Panc1 (cell line): ENCODE results near the gene PTEN.

Experiments
- SIN3A ChIP-seq: IDR thresholded peaks from 2 replicates; pipeline ENCODE4 v1.6.1; 2012; ENCODE audit warnings: low read depth, mild to moderate bottlenecking, low read length, moderate library complexity, borderline replicate concordance; ENCODE audit not compliant: insufficient read depth
- TCF7L2 ChIP-seq: IDR thresholded peaks from 2 replicates; pipeline ENCODE4 v1.6.1; 2011; ENCODE audit warnings: mild to moderate bottlenecking, low read depth, low read length, inconsistent platforms
- TF ChIP-seq, protein P1 (sequence below): fragments of 450-650 bp; IDR thresholded peaks from 2 replicates; pipeline ENCODE4 v1.5.1; 2017; ENCODE audit warnings: mild to moderate bottlenecking

DNA sequence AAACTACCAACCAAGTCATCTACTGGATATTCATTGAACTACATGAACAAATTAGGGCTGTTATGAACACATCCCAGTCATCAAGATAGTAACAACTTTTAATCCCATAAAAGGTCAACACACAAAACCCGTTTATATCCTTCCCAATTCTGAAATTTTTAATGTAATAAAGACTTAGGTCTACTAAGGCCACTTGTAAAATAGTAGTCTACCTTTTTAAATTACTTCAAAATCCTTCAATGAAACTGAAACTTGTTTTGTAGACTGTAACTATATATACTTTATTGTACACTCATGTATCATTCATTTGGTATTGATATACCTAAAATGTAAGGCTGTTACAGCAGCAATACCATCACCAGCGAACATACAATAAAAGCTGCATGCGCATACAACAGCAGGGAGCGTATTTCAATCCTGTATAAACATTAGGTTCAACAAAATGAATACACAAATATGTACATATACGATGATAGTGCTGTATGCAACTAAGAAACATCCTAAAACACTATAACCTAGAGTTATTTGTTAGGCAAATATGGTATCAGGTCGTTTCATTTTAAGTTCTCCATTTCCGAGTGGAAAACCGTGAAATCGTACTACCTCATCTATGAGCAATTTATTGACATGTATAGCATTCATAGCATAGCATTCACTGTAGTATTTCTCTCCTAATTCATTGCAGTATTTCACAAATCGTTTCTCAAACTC is 46.4 kb upstream of the PTEN start:
- no peak for TF ChIP-seq SIN3A
- TF ChIP-seq TCF7L2 = no peak
- TF ChIP-seq, protein P1, sequence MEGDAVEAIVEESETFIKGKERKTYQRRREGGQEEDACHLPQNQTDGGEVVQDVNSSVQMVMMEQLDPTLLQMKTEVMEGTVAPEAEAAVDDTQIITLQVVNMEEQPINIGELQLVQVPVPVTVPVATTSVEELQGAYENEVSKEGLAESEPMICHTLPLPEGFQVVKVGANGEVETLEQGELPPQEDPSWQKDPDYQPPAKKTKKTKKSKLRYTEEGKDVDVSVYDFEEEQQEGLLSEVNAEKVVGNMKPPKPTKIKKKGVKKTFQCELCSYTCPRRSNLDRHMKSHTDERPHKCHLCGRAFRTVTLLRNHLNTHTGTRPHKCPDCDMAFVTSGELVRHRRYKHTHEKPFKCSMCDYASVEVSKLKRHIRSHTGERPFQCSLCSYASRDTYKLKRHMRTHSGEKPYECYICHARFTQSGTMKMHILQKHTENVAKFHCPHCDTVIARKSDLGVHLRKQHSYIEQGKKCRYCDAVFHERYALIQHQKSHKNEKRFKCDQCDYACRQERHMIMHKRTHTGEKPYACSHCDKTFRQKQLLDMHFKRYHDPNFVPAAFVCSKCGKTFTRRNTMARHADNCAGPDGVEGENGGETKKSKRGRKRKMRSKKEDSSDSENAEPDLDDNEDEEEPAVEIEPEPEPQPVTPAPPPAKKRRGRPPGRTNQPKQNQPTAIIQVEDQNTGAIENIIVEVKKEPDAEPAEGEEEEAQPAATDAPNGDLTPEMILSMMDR = no peak
